Large intestine (tissue), 3 donors: ENCODE data around the gene RFX2. TPM values are rescaled to one million over a fixed set of nuclear protein-coding genes. Genes with fewer than 3 reads are reported as not detected.
A peak's percentile ranks its signal among the peaks of the same experiment; 100 is the strongest.

Experiments used
- DNase-seq, 2 donors: peaks; one replicate each; pipeline versions ENCODE4 v3.0.0 to v3.0.0-alpha.2; 2013
- H3K27ac ChIP-seq: one replicate; pipeline ENCODE4 v1.5.1; 2013; ENCODE audit warnings: low read length
- H3K27me3 ChIP-seq: 2 replicates; pipeline ENCODE4 v1.6.1; 2013; ENCODE audit warnings: low read length; ENCODE audit not compliant: control insufficient read depth, insufficient read depth
- H3K36me3 ChIP-seq: 2 replicates; pipeline ENCODE4 v1.6.1; 2013; ENCODE audit warnings: low read length; ENCODE audit not compliant: control insufficient read depth, insufficient read depth
- H3K4me1 ChIP-seq: one replicate; pipeline ENCODE4 v1.6.1; 2013; ENCODE audit warnings: low read length; ENCODE audit not compliant: control insufficient read depth, insufficient read depth
- H3K4me3 ChIP-seq: one replicate; pipeline ENCODE4 v1.5.1; 2013; ENCODE audit warnings: low read length
- H3K9me3 ChIP-seq: one replicate; pipeline ENCODE4 v1.6.1; 2013; ENCODE audit warnings: mild to moderate bottlenecking, low read depth, low read length, moderate library complexity; ENCODE audit not compliant: control insufficient read depth
- WGBS: methylation state at CpG from one replicate; pipeline ENCODE4 v1.1.5; 2013; ENCODE audit warnings: low lambda C conversion rate; ENCODE audit not compliant: insufficient coverage; 5-methylcytosine and 5-hydroxymethylcytosine counted together
- polyA plus RNA-seq: library from polyadenylated mRNA; unstranded; fragments of 120-200 nt; gene quantifications from one replicate; pipeline ENCODE4 v1.2.1, GENCODE V29; 2013

The RFX2 gene
- polyA plus RNA-seq, 1 donor = 13.1 TPM

DNA sequence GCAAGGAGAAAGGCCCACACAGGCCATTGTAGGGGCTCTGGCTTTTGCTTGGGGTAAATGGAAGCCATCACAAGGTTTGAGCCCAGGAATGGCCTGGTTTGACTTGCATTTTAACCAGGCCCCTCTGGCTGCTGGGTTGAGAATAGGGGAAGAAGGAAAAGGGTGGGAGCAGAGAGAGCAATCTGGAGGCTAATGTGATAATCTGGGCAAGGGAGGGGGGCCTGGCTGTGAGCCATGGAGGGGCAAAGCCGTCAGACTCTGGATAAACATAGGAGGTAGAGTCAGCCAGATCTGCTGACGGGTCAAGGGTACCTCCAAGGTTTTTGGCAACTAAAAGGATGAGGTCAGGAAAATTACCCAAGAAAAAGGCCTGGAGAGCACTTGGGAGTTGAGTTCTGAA lies 41.6 kb downstream of the RFX2 start:
- peak overlapping the region; percentile 93 for H3K27ac ChIP-seq
- no peak for DNase-seq

DNA sequence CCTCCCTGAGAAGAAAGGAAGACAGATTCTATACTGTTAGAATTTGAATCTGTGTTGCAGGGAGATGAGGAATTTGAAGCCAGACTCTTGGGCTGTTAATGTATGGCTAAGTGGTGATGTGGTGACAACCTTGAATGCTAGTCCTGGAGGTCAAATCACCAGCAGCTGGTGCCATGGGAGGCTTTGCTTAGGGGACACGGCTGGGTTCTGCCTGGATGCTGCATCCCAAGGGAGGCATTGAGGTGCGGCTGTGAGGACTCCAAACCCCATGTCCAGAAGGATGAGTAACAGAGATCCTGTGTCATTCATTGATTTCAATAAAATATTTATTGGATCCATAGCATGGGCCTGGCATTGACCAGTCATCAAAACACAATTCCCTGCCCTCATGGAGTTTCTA lies 42.3 kb downstream of the RFX2 start:
- Histone ChIP-seq H3K4me1 (peaks cover 47% of the 10 kb centered on the region), H3K27ac (peak overlapping the region; percentile 93), H3K4me3 (no peak overlapping the region), H3K27me3 (no peaks in the 10 kb centered on the region), H3K9me3 (no peaks in the 10 kb centered on the region), H3K36me3 (no peaks in the 10 kb centered on the region)
- DNase-seq = no peak
- no CpG with 5 or more reads among the region's 2 CpGs for whole genome bisulfite sequencing

More for the DNA sequence above, 41.6 kb downstream of the RFX2 start:
- H3K4me1 ChIP-seq = peaks cover 43% of the 10 kb centered on the region
- no peak overlapping the region for H3K4me3 ChIP-seq
- no peaks in the 10 kb centered on the region for H3K27me3 ChIP-seq
- H3K36me3 ChIP-seq = no peaks in the 10 kb centered on the region
- WGBS = no CpG with 5 or more reads among the region's 2 CpGs
- no peaks in the 10 kb centered on the region for H3K9me3 ChIP-seq

DNA sequence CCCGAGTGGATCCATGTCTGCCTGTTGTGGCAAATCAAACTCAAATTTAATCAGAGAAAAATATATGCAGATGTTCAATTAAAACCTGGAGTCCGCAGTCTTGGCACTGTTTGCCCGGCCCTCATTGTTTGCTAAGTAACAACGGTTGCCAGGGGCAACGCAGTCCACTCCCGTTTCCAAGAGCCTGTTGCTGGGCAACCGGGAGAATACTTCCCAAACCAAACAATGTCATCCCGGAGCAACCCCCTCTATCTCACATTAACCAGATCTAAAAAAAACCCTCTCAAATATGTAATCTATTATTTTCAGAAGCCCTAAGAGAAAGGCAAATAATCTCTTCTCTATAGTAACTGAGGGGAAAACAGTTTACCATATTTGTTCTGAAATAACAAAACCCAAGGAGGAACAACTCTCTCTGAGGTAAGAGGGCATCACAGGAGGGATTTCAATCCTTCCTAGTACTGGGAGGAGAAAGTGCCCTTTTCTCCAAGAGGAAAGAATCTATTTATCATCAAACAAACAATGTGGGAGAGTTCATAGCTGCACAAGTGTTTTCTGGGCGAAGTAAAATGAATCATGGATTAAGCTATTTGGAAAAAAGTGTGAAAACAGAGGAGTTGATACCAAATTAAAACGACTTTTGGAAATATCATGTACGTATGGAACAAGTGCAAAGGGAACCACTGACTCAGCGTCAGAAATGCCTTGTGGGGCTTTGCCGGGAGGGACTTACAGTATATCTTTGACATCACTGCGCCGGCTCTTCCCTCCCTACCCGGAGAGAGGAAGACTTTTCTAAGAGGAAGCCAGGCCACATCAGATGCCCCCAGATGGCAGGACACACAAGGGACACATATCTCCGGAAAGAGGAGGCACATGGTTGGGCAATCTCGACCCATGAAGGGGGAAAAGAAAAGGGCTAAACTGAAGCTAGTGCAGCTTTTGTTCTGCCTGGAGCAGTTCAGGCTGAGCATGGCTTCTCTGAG lies 43.3 kb downstream of the RFX2 start:
- Histone ChIP-seq H3K27ac (peak overlapping the region; percentile 93), H3K9me3 (no peaks in the 10 kb centered on the region), H3K4me3 (no peak overlapping the region), H3K4me1 (peaks cover 47% of the 10 kb centered on the region), H3K27me3 (no peaks in the 10 kb centered on the region), H3K36me3 (no peaks in the 10 kb centered on the region)
- WGBS = 0% methylated on average over 2 of the region's 18 CpGs
- DNase-seq = peak; percentile 96 to 97

DNA sequence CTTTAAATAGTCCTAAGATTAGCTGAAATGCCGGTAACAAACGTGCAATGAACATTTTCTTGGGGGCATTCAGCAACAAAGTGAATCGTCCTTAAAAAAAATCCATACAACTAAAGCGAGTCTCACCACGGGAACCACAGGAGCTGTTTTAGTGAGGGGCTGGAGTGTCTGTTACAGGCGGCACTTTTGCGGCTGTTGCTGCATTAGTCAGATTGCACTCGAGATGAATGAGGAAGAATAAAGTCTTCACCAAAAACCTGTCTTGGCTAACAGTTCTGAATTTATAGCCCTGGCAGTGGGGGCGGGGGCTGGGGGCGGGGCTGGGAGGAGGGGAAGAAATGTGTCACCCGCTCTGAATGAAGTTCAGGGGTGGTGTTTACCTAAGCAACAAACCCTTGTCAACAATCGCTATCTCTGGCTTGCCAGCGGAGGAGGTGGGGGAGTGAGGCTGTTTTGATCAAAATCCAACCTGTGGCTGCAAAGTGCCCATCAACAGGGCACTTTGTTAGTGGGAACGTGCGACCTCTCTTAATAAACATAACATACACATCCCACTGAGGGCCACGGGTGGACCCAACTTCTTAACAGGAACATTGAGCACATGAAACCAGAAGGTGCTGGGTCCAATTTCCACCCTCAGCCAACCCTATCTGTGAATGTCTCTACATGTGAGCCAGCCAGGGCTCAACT lies 44.5 kb downstream of the RFX2 start:
- Histone ChIP-seq H3K36me3 (no peaks in the 10 kb centered on the region), H3K4me3 (no peak overlapping the region), H3K4me1 (peaks cover 51% of the 10 kb centered on the region), H3K9me3 (no peaks in the 10 kb centered on the region), H3K27ac (peak overlapping the region; percentile 93), H3K27me3 (no peaks in the 10 kb centered on the region)
- DNase-seq = peak in 1 of 2 donors; percentile 79
- 22% methylated on average over 3 of the region's 16 CpGs for WGBS

DNA sequence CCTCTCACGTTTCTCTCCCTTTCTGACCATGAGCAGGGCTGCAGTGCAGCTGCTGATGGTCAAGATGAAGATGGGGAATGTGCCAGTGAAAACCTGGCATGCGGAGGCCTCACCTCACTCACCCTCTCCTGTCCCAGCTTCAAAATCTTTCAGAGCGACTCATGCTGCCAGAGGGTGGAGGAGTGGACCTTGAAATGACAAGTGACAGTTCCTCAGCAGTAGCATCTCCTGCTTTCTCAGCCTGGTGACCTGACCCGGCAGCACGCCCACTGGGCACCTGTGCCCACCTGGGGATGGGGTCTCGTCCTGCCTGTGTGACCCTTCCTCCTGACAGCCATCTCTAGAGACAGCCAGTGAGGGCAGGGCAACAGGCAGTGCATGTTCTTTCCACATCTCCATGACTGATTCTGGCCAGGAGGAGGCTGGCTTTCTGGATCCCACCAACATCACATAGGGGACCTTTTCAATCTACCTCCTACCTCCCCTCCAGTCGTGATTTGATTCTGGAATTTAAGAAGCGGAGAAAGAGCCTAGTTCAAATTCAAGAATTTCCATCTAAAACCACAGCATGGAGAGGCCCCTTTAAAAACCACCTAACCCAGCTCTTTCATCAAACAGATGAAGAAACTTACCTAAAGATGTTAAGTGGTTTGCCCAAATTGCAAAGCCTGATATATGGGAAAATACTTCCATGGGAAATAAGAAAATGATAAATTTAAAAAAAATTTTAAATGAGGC lies 45.8 kb downstream of the RFX2 start:
- 90% methylated on average over 2 of the region's 8 CpGs for WGBS
- Histone ChIP-seq H3K4me1 (peaks cover 56% of the 10 kb centered on the region), H3K9me3 (no peaks in the 10 kb centered on the region), H3K27ac (peak overlapping the region; percentile 93), H3K36me3 (no peaks in the 10 kb centered on the region), H3K27me3 (no peaks in the 10 kb centered on the region), H3K4me3 (no peak overlapping the region)
- no peak for DNase-seq

DNA sequence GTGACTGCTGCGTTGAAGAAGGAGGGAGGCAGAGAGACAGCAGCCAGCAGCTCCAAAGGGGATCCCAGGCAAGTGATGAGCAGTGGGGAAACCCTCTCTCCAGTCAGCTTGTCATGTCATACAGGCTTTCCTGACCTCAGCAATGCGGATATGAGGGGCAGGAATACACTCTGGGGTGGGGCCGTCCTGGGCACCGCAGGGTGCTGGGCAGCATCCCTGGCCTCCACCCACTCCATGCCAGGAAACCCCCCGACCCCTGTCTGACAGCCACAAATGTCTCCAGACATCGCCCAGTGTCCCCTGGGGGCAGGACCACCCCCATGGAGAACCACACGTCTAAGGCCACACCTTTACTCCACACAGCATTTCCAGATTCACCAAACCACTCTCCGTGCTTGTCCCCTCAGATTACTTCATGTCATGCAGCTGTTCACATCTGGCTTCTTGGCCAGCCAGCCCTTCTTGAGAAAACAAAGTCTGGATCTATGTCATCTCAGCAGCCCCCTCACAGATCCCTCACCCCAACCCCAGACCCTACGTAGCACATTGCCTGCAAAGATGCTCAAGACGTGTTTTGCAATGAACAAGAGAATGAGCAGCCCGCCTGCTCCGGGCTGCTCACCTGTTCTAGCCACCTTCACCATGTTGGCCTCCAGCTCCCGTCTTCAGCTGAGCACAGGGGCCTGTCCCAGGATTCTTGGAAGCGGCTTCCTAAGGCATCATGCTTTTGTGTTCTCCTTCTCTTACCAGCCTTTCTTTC lies 46.5 kb downstream of the RFX2 start:
- no peaks in the 10 kb centered on the region for H3K27me3 ChIP-seq
- H3K27ac ChIP-seq = peak overlapping the region; percentile 31
- peaks cover 53% of the 10 kb centered on the region for H3K4me1 ChIP-seq
- H3K36me3 ChIP-seq = no peaks in the 10 kb centered on the region
- no peak overlapping the region for H3K4me3 ChIP-seq
- no peak for DNase-seq
- no peaks in the 10 kb centered on the region for H3K9me3 ChIP-seq
- no CpG with 5 or more reads among the region's 14 CpGs for WGBS

DNA sequence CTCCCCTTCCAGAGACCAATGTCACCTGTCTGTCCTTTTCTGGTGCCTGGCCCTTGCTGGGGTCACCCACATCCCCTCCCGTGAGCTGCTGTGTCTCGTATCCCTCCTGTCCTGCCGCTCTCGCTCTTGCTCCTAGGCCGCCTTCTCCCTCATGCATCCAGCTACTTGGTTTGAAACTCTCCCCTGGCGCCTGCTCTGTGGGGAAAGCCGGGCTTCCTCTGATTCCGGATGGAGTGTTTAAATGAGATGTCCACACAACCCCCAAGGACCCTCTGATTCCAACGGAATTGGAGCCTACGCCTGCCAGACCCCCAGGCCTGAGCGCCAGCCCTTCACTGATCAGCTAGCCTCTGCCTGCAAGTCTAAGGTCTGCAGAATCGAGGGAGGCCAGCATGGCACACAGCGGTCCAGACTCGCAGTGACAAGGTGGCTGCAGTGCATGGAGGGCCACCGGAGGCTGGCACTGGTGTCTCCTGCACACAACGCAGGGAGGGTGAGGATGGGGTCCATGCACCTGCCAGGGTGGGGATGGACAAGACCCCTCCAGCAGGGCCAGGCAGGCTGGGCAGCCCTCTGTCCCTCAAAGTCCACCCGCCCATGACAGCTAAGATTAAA lies 47.2 kb downstream of the RFX2 start:
- no peak for DNase-seq
- H3K36me3 ChIP-seq = no peaks in the 10 kb centered on the region
- H3K9me3 ChIP-seq = no peaks in the 10 kb centered on the region
- H3K4me3 ChIP-seq = no peak overlapping the region
- H3K27me3 ChIP-seq = no peaks in the 10 kb centered on the region
- H3K4me1 ChIP-seq = peaks cover 48% of the 10 kb centered on the region
- WGBS = no CpG with 5 or more reads among the region's 17 CpGs
- H3K27ac ChIP-seq = no peak overlapping the region

DNA sequence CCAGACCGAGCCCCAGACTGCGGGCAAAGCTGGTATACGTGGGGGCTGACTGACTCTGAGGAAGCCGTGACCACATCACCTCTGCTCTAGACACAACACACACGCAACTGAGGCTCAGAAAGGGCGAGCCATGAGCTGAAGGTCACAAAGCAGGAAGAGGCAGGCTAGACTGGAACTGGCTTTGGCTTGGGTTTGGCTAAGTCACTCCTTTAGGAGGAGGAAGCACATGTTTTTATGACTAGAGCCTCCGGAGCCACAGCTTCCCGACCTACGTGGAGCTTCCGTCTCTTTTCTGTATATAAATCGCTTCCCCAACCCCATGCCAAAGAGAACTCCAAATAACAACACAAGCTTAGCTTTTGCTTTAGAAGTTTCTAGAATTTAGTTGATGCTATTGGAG lies 48.0 kb downstream of the RFX2 start:
- Histone ChIP-seq H3K27ac (no peak overlapping the region), H3K4me1 (peaks cover 48% of the 10 kb centered on the region), H3K4me3 (no peak overlapping the region), H3K27me3 (no peaks in the 10 kb centered on the region), H3K9me3 (no peaks in the 10 kb centered on the region), H3K36me3 (no peaks in the 10 kb centered on the region)
- WGBS = no CpG with 5 or more reads among the region's 11 CpGs
- DNase-seq = no peak

DNA sequence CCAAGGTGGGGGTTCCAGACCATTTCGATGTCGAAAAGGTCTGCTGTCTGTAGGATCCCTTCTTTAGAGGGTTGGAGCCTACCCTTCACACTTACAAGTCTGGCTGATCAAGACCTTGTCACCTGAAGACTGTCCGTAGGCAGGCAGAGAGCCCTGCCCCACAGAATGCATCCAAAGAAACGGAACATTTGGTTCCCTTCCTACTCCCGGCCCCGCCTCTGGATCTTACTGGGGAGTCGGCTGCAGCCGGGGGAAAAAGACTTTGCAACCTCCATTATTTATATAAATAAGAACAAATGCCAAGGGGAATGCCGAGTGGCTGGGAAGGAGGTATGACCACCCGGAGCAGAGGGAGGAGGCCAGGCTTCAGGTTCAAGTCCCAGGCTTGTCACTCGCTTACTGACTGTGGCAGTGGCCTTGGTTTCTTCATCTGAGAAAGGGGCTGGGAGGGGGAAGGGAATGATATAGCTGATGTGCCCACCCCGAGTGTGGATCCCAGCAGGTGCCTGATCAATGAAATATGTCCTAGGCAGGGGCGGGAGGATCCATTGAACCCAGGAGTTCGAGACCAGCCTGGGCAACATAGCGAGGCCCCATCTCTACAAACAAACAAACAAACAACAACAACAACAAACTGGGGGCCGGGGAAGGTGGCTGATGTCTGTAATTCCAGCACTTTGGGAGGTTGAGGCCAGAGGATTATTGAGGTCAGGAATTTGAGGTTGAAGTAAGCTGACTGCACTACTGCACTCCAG lies 48.7 kb downstream of the RFX2 start:
- Histone ChIP-seq H3K27me3 (no peaks in the 10 kb centered on the region), H3K27ac (no peak overlapping the region), H3K36me3 (no peaks in the 10 kb centered on the region), H3K9me3 (no peaks in the 10 kb centered on the region), H3K4me1 (peaks cover 51% of the 10 kb centered on the region), H3K4me3 (no peak overlapping the region)
- no CpG with 5 or more reads among the region's 16 CpGs for WGBS
- DNase-seq = no peak
